C4-2B (cell line): ENCODE measurements around the gene GMPR2.

Source experiments
- H3K27ac ChIP-seq: fragments of 450-650 bp; 2 replicates; pipeline ENCODE4 v1.5.1; 2017
- ZFX ChIP-seq: fragments of 450-650 bp; IDR thresholded peaks from 2 replicates; pipeline ENCODE4 v1.6.1; 2017
- TF ChIP-seq, protein P1 (sequence below): fragments of 450-650 bp; conservative IDR thresholded peaks from 2 replicates; pipeline ENCODE4 v1.5.1; 2017; ENCODE audit warnings: mild to moderate bottlenecking

Gene GMPR2

DNA sequence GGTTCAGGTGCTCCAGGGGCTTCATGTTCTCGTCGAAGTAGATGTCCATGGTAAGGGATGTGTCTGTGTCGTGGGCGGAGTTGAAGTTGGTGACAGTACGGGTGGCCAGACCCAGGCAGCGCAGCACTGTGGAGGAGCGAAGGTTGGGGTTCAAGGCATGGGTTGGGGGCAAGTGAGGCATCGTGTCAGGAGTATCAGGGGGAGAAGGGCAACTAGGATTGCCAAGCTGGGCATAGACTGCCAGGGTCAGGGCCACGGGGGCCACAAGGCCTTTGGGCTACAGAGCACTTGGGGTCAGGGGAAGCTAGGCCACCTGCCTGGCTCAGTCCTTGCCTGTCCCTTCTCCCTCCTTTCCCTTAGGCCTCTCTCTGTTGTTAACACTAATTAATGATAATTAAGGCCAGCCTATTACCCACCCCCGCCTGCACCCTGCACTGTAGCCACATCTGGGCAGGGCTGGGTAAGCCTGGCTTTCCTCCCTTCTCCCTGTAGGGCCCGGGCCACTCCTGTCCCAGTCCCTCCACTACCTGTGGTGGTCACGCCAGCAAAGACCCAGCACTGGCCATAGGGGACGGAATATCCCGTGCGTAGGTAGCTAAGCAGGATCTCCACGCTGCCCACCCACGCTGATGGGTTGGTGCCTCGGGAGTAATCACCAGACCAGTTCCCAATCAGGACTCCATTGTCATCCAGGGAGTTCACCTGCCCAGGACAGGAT, 26.0 kb downstream of the GMPR2 start:
- H3K27ac ChIP-seq = no peak overlapping the region
- TF ChIP-seq, protein P1, sequence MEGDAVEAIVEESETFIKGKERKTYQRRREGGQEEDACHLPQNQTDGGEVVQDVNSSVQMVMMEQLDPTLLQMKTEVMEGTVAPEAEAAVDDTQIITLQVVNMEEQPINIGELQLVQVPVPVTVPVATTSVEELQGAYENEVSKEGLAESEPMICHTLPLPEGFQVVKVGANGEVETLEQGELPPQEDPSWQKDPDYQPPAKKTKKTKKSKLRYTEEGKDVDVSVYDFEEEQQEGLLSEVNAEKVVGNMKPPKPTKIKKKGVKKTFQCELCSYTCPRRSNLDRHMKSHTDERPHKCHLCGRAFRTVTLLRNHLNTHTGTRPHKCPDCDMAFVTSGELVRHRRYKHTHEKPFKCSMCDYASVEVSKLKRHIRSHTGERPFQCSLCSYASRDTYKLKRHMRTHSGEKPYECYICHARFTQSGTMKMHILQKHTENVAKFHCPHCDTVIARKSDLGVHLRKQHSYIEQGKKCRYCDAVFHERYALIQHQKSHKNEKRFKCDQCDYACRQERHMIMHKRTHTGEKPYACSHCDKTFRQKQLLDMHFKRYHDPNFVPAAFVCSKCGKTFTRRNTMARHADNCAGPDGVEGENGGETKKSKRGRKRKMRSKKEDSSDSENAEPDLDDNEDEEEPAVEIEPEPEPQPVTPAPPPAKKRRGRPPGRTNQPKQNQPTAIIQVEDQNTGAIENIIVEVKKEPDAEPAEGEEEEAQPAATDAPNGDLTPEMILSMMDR = no peak
- TF ChIP-seq ZFX = no peak

DNA sequence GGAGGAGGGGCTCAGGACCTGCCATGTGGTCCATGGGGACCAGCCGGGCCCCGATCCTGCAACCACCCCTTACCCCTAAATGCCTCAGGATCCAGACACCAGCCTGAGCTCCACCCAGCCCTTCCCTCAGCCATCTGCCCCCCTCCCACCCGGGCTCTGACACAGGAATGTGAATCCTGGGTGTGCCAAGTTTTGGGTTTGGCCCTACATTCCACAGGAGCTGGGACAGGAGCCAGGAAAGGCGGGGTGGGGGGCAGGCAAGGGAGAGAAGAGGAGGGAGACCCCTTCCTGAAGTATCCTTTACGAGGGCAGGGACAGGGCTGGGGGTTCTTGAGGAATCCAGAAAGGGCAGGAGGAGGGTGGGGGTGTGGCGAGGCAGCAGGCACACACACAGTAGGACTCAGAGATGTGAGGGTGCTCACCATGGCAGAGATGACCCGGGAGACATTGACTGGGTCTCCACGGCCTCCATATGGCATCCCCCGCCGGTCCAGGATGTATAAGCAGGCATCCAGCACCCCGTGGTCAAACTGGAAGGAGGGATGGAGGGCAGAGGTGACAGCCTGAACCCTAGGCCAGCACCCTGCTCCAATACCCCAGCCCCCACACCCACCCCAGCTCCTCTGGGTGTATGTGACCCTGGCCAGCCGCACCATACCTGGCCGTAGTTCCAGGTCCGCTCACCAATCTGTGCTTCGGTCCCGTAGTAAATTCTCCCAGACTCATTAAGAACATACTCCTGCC, 26.7 kb downstream of the GMPR2 start:
- TF ChIP-seq, protein P1 = no peak
- TF ChIP-seq ZFX = no peak
- H3K27ac ChIP-seq = no peak overlapping the region

GRCh38 chr14:24260026-24260779, 27.5 kb downstream of the GMPR2 start:
- H3K27ac ChIP-seq = no peak overlapping the region
- TF ChIP-seq, protein P1 = no peak
- no peak for TF ChIP-seq ZFX

GRCh38 chr14:24260780-24261157, 28.0 kb downstream of the GMPR2 start:
- TF ChIP-seq, protein P1 = no peak
- no peak for TF ChIP-seq ZFX
- no peak overlapping the region for H3K27ac ChIP-seq

DNA sequence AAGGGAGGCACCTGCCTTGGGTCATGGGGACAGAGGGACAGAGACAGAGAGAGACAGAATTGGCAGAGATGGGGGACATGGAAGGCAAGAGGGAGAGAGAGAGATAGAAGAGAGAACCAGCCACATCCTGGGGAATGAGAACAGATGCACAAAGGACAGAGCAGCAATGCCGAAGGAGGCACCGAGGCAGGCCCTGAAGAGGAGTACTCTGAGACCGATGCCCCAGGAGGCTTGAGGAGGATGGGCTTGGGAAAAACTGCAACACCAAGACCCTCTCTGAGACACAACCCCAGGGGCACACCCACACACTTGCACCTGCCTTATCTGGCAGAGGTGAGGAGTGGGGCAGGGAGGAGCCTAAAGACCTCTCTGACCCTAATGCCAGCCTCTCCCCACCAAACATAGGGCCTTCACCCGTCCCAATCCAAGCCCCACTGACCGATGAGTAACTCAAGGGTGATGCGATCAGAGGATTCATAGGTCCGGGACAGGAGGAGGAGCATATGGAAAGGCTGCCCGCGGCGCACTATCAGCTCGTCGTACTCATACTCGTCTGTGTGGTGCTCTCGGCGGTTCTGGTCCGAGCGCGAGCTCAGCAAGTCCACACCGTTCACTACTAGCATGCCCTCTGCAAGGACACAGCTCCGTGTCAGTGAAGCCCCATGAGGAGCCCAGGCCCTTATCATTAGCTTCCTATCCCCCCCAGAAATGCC, 28.7 kb downstream of the GMPR2 start:
- no peak overlapping the region for H3K27ac ChIP-seq
- TF ChIP-seq, protein P1 = no peak
- no peak for TF ChIP-seq ZFX

GRCh38 chr14:24261969-24262327, 29.2 kb downstream of the GMPR2 start:
- TF ChIP-seq ZFX = no peak
- TF ChIP-seq, protein P1 = no peak
- no peak overlapping the region for H3K27ac ChIP-seq
